Epithelial cell of proximal tubule (primary cell): ENCODE measurements around the gene FADS1. TPM values are rescaled to one million over a fixed set of nuclear protein-coding genes. Genes with fewer than 3 reads are reported as not detected.

ENCODE experiments used
- DNase-seq: peaks from one replicate; pipeline ENCODE4 v3.0.0-alpha.2; 2011; ENCODE audit warnings: low read depth
- H3K4me3 ChIP-seq: 2 replicates; pipeline ENCODE4 v1.5.1; 2011; ENCODE audit warnings: low read depth, mild to moderate bottlenecking, low read length
- total RNA-seq: library from RNA; depleted of rRNA; stranded (reverse); fragments of >200 nt; gene quantifications from 2 replicates; pipeline ENCODE4 v1.2.3, GENCODE V29; 2015
- TF ChIP-seq, protein P1 (sequence below): conservative IDR thresholded peaks from 2 replicates; pipeline ENCODE4 v1.5.1; 2012; ENCODE audit warnings: low read depth, mild to moderate bottlenecking, low read length

FADS1 gene
- total RNA-seq, 1 donor from 2014 or later, result 64.6 TPM

DNA sequence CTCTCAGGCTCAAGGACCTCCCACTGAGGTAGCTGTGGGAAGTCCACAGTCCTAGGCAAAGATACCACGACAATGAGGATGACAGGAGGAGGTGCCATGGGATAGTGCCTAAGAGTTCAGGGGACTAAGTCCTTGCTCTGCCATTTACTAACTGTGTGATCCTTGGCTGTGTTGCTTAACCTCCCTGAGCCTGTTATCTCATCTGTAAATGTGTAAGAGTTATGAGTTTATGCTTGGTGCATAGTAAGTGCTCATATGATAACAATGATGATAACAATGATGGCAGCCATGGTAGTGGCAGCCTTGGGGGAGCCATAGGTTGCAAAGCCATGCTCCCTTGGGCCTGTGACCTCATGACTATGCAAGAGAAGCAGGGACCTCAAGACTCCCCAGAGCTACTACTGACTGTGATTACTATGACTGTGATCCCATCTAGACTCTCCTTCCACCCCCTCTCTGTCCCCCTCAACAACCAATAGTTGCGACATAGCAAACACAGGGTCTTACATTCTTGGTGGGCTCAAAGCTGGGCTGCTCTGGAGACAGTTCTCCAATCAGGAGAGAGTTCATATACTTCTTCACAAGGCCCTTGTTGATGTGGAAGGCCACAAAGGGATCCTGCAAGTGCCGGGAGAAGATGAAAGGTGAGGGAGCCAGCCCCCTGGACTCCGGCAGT lies 3.9 kb downstream of the FADS1 start:
- no peak overlapping the region for H3K4me3 ChIP-seq
- TF ChIP-seq, protein P1, sequence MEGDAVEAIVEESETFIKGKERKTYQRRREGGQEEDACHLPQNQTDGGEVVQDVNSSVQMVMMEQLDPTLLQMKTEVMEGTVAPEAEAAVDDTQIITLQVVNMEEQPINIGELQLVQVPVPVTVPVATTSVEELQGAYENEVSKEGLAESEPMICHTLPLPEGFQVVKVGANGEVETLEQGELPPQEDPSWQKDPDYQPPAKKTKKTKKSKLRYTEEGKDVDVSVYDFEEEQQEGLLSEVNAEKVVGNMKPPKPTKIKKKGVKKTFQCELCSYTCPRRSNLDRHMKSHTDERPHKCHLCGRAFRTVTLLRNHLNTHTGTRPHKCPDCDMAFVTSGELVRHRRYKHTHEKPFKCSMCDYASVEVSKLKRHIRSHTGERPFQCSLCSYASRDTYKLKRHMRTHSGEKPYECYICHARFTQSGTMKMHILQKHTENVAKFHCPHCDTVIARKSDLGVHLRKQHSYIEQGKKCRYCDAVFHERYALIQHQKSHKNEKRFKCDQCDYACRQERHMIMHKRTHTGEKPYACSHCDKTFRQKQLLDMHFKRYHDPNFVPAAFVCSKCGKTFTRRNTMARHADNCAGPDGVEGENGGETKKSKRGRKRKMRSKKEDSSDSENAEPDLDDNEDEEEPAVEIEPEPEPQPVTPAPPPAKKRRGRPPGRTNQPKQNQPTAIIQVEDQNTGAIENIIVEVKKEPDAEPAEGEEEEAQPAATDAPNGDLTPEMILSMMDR, result no peak
- no peak for DNase-seq

- TF ChIP-seq, protein P1, result no peak
- no peak for DNase-seq
- H3K4me3 ChIP-seq, result no peak overlapping the region
These were observed 5.0 kb downstream of the FADS1 start for GRCh38 chr11:61811831-61812230.

GRCh38 chr11:61810671-61811175 lies 6.1 kb downstream of the FADS1 start:
- TF ChIP-seq, protein P1, result no peak
- no peak for DNase-seq
- H3K4me3 ChIP-seq, result no peak overlapping the region

GRCh38 chr11:61806785-61807184 lies 10.0 kb downstream of the FADS1 start:
- no peak overlapping the region for H3K4me3 ChIP-seq
- TF ChIP-seq, protein P1, result no peak
- DNase-seq, result no peak

DNA sequence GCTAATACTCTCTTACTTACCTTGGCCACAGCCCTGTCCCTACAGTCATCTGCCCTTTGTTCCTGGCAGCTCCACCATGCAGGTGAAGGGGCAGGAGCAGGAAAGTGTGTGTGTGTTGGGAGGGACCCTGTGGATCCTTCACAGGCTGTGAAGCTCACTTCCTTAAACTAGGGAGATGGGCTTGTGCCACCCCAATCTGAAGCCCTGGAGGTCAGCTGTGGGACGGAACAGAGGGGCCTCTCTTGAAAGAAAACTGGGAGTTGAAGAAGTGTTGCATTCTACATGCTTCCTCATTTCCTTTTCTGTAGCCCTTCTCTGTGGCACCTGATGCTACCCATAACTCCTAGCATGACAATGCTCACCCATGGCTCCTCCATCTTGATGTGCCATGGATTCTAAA lies 11.7 kb downstream of the FADS1 start:
- TF ChIP-seq, protein P1, result no peak
- H3K4me3 ChIP-seq, result no peak overlapping the region
- no peak for DNase-seq

- TF ChIP-seq, protein P1, result no peak
- no peak for DNase-seq
- H3K4me3 ChIP-seq, result no peak overlapping the region
These were observed 12.7 kb downstream of the FADS1 start for GRCh38 chr11:61803889-61804647.
